ENCODE measurements around the gene SARS1. TPM values are rescaled to one million over a fixed set of nuclear protein-coding genes. Genes with fewer than 3 reads are reported as not detected.

SARS1 gene
- total RNA-seq, 1 donor from 2014 or later: 555 TPM

DNA sequence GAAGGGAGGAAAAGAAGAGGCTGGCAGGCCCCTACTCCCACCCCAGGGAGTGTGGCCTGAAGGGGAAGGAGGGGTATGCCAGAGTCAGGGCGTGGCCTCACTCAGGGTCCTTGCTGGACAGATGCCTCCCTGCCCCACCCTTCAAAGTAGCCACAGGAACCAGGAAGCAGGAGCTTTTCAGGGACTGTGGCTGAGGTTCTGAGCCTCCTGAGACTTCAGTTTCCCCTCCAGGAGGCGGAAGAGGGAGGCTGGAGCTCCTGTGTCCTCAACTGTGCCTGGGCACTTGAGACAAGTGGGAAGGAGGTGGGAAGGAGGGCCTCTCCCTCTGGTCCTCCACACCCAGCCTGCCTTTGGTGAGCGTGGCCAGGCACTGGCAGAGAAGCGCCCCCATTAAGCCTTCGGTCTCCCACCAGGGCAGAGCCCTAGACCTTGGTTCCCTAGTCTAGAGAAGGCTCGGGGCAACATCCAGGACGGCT lies 40.9 kb downstream of the SARS1 start:
- peaks cover 29% of the 10 kb centered on the region for H3K27me3 Mint-ChIP-seq (ENCODE audit: unreplicated experiment)
- DNase-seq: peak; percentile 65
- peak overlapping the region; percentile 97 for H3K4me3 Mint-ChIP-seq (ENCODE audit: unreplicated experiment)
- peaks cover 55% of the 10 kb centered on the region for H3K4me1 Mint-ChIP-seq (ENCODE audit: low read depth, unreplicated experiment)
- TF ChIP-seq, protein P1, sequence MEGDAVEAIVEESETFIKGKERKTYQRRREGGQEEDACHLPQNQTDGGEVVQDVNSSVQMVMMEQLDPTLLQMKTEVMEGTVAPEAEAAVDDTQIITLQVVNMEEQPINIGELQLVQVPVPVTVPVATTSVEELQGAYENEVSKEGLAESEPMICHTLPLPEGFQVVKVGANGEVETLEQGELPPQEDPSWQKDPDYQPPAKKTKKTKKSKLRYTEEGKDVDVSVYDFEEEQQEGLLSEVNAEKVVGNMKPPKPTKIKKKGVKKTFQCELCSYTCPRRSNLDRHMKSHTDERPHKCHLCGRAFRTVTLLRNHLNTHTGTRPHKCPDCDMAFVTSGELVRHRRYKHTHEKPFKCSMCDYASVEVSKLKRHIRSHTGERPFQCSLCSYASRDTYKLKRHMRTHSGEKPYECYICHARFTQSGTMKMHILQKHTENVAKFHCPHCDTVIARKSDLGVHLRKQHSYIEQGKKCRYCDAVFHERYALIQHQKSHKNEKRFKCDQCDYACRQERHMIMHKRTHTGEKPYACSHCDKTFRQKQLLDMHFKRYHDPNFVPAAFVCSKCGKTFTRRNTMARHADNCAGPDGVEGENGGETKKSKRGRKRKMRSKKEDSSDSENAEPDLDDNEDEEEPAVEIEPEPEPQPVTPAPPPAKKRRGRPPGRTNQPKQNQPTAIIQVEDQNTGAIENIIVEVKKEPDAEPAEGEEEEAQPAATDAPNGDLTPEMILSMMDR (IDR thresholded peaks at IDR 0.05; ENCODE audit: partially characterized antibody, unreplicated experiment): no peak
- H3K9me3 Mint-ChIP-seq (ENCODE audit: unreplicated experiment): peaks cover 20% of the 10 kb centered on the region
- peaks cover 12% of the 10 kb centered on the region for H3K36me3 Mint-ChIP-seq (ENCODE audit: unreplicated experiment)
- H3K27ac Mint-ChIP-seq (ENCODE audit: unreplicated experiment): peak overlapping the region; percentile 100

- peaks cover 58% of the 10 kb centered on the region for H3K4me1 Mint-ChIP-seq (ENCODE audit: low read depth, unreplicated experiment)
Measured at GRCh38 chr1:109255097-109255651, 41.5 kb downstream of the SARS1 start.

DNA sequence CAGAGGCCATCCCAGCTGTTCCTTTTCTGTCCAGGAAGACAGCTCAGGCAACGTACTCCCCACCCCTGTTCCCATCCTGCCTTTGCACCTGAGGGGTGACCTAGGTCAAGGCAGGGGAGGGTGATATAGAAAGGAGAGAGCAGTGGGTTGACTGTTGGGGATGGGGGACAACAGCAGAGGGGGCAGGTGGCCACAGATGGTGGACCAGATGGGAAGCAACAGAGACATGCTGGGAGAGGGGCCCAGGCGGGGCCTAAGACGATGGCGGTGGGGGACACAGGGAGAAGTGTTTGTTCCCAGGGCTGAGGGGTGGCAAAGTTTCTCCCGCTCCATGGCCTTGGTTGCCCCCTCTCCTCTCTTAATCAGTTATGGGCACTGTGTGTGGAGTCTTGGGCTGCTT lies 42.0 kb downstream of the SARS1 start:
- Mint-ChIP-seq H3K27ac (ENCODE audit: unreplicated experiment) (peak overlapping the region; percentile 100), H3K9me3 (ENCODE audit: unreplicated experiment) (peaks cover 23% of the 10 kb centered on the region), H3K4me1 (ENCODE audit: low read depth, unreplicated experiment) (peaks cover 62% of the 10 kb centered on the region), H3K4me3 (ENCODE audit: unreplicated experiment) (peak overlapping the region; percentile 97), H3K27me3 (ENCODE audit: unreplicated experiment) (peaks cover 29% of the 10 kb centered on the region), H3K36me3 (ENCODE audit: unreplicated experiment) (peaks cover 12% of the 10 kb centered on the region)
- peak; percentile 65 for DNase-seq
- TF ChIP-seq, protein P1 (IDR thresholded peaks at IDR 0.05; ENCODE audit: partially characterized antibody, unreplicated experiment): no peak

More at GRCh38 chr1:109255097-109255651, 41.5 kb downstream of the SARS1 start:
- H3K9me3 Mint-ChIP-seq (ENCODE audit: unreplicated experiment): peaks cover 22% of the 10 kb centered on the region
- H3K36me3 Mint-ChIP-seq (ENCODE audit: unreplicated experiment): peaks cover 12% of the 10 kb centered on the region
- H3K27ac Mint-ChIP-seq (ENCODE audit: unreplicated experiment): peak overlapping the region; percentile 100
- H3K4me3 Mint-ChIP-seq (ENCODE audit: unreplicated experiment): peak overlapping the region; percentile 97
- TF ChIP-seq, protein P1 (IDR thresholded peaks at IDR 0.05; ENCODE audit: partially characterized antibody, unreplicated experiment): peak; percentile 11
- H3K27me3 Mint-ChIP-seq (ENCODE audit: unreplicated experiment): peaks cover 29% of the 10 kb centered on the region
- DNase-seq: peak; percentile 66

DNA sequence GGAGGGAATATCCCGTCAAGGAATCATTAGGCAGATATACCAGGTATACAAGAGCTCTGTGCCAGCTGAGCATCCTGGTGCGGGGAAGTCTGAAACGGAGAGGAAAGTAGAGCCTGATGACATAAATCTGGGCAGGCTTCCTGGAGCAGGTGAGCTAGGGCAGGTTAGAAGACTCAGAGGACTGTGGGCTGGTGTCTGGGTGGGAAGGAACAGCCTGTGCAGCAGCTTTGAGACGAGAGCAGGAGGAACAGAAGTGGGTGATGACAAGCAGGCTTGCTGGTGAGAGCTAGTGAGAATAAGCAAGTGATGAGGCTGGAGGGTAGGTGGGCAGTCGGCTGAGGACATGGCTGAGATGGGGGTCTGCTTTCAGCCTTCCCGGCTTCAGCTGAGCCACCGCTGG lies 42.4 kb downstream of the SARS1 start:
- Mint-ChIP-seq H3K27ac (ENCODE audit: unreplicated experiment) (peak overlapping the region; percentile 100), H3K4me3 (ENCODE audit: unreplicated experiment) (peak overlapping the region; percentile 97), H3K9me3 (ENCODE audit: unreplicated experiment) (peaks cover 24% of the 10 kb centered on the region), H3K27me3 (ENCODE audit: unreplicated experiment) (peaks cover 29% of the 10 kb centered on the region), H3K36me3 (ENCODE audit: unreplicated experiment) (peaks cover 12% of the 10 kb centered on the region), H3K4me1 (ENCODE audit: low read depth, unreplicated experiment) (peaks cover 63% of the 10 kb centered on the region)
- TF ChIP-seq, protein P1 (IDR thresholded peaks at IDR 0.05; ENCODE audit: partially characterized antibody, unreplicated experiment): no peak
- no peak for DNase-seq

GRCh38 chr1:109256971-109257681 lies 43.4 kb downstream of the SARS1 start:
- Mint-ChIP-seq H3K36me3 (ENCODE audit: unreplicated experiment) (peaks cover 5% of the 10 kb centered on the region), H3K9me3 (ENCODE audit: unreplicated experiment) (peaks cover 22% of the 10 kb centered on the region), H3K27me3 (ENCODE audit: unreplicated experiment) (peaks cover 25% of the 10 kb centered on the region), H3K27ac (ENCODE audit: unreplicated experiment) (peak overlapping the region; percentile 100), H3K4me1 (ENCODE audit: low read depth, unreplicated experiment) (peaks cover 56% of the 10 kb centered on the region), H3K4me3 (ENCODE audit: unreplicated experiment) (peak overlapping the region; percentile 97)
- DNase-seq: no peak
- TF ChIP-seq, protein P1 (IDR thresholded peaks at IDR 0.05; ENCODE audit: partially characterized antibody, unreplicated experiment): no peak
